ENCODE results near the gene TACR2. TPM values are rescaled to one million over a fixed set of nuclear protein-coding genes. Genes with fewer than 3 reads are reported as not detected.

TACR2 gene
- total RNA-seq, 2 experiments from 2014 or later, result not detected

GRCh38 chr10:69445041-69445440, 28.3 kb upstream of the TACR2 start:
- intact Hi-C loops (cut with micrococcal nuclease), result no loop called here
- Mint-ChIP-seq H3K9me3 (no peaks in the 10 kb centered on the region), H3K36me3 (ENCODE audit: low read depth) (no peaks in the 10 kb centered on the region), H3K27me3 (ENCODE audit: low read depth) (no peaks in the 10 kb centered on the region), H3K4me3 (no peak overlapping the region), H3K4me1 (ENCODE audit: low read depth) (peaks cover 3% of the 10 kb centered on the region), H3K27ac (no peak overlapping the region)
- CTCF ChIA-PET, result interaction anchor here (0.7 to 0.8 kb wide), 2 partner anchors 22 to 54 kb away, joined by 3 read pairs; no protein-coding TSS in a partner anchor
- DNase-seq, result no peak

GRCh38 chr10:69443354-69443753, 26.6 kb upstream of the TACR2 start:
- H3K27ac Mint-ChIP-seq, result no peak overlapping the region
- no peak for DNase-seq
- H3K36me3 Mint-ChIP-seq (ENCODE audit: low read depth), result no peaks in the 10 kb centered on the region
- intact Hi-C loops (cut with micrococcal nuclease), result no loop called here
- H3K4me3 Mint-ChIP-seq, result no peak overlapping the region
- peaks cover 2% of the 10 kb centered on the region for H3K27me3 Mint-ChIP-seq (ENCODE audit: low read depth)
- no peaks in the 10 kb centered on the region for H3K9me3 Mint-ChIP-seq
- H3K4me1 Mint-ChIP-seq (ENCODE audit: low read depth), result no peaks in the 10 kb centered on the region
- CTCF ChIA-PET, result no interaction called here

- Mint-ChIP-seq H3K4me3 (no peak overlapping the region), H3K4me1 (ENCODE audit: low read depth) (no peaks in the 10 kb centered on the region), H3K9me3 (no peaks in the 10 kb centered on the region), H3K27me3 (ENCODE audit: low read depth) (peaks cover 2% of the 10 kb centered on the region), H3K27ac (no peak overlapping the region), H3K36me3 (ENCODE audit: low read depth) (no peaks in the 10 kb centered on the region)
- CTCF ChIA-PET, result no interaction called here
- no peak for DNase-seq
- intact Hi-C loops (cut with micrococcal nuclease), result no loop called here
These were observed 23.2 kb upstream of the TACR2 start for GRCh38 chr10:69439813-69440506.

GRCh38 chr10:69439350-69439739, 22.6 kb upstream of the TACR2 start:
- H3K4me1 Mint-ChIP-seq (ENCODE audit: low read depth), result no peaks in the 10 kb centered on the region
- intact Hi-C loops (cut with micrococcal nuclease), result no loop called here
- H3K9me3 Mint-ChIP-seq, result no peaks in the 10 kb centered on the region
- no peak overlapping the region for H3K27ac Mint-ChIP-seq
- CTCF ChIA-PET, result no interaction called here
- DNase-seq, result no peak
- H3K36me3 Mint-ChIP-seq (ENCODE audit: low read depth), result no peaks in the 10 kb centered on the region
- peaks cover 2% of the 10 kb centered on the region for H3K27me3 Mint-ChIP-seq (ENCODE audit: low read depth)
- no peak overlapping the region for H3K4me3 Mint-ChIP-seq

GRCh38 chr10:69438536-69439349, 22.0 kb upstream of the TACR2 start:
- no peaks in the 10 kb centered on the region for H3K36me3 Mint-ChIP-seq (ENCODE audit: low read depth)
- CTCF ChIA-PET, result no interaction called here
- no peak overlapping the region for H3K27ac Mint-ChIP-seq
- no peak for DNase-seq
- no peak overlapping the region for H3K4me3 Mint-ChIP-seq
- intact Hi-C loops (cut with micrococcal nuclease), result no loop called here
- H3K4me1 Mint-ChIP-seq (ENCODE audit: low read depth), result no peaks in the 10 kb centered on the region
- no peaks in the 10 kb centered on the region for H3K9me3 Mint-ChIP-seq
- H3K27me3 Mint-ChIP-seq (ENCODE audit: low read depth), result peaks cover 2% of the 10 kb centered on the region

- Mint-ChIP-seq H3K27me3 (ENCODE audit: low read depth) (peaks cover 2% of the 10 kb centered on the region), H3K4me1 (ENCODE audit: low read depth) (no peaks in the 10 kb centered on the region), H3K36me3 (ENCODE audit: low read depth) (no peaks in the 10 kb centered on the region), H3K4me3 (no peak overlapping the region), H3K9me3 (no peaks in the 10 kb centered on the region), H3K27ac (no peak overlapping the region)
- CTCF ChIA-PET, result interaction anchor here (1.4 kb wide), 2 partner anchors 12 to 78 kb away, joined by 4 to 5 read pairs; no protein-coding TSS in a partner anchor
- intact Hi-C loops (cut with micrococcal nuclease), result no loop called here
- no peak for DNase-seq
These were observed 20.9 kb upstream of the TACR2 start for GRCh38 chr10:69437321-69438259.

GRCh38 chr10:69435966-69436520, 19.3 kb upstream of the TACR2 start:
- intact Hi-C loops (cut with micrococcal nuclease), result no loop called here
- H3K27me3 Mint-ChIP-seq (ENCODE audit: low read depth), result peaks cover 2% of the 10 kb centered on the region
- no peak for DNase-seq
- no peaks in the 10 kb centered on the region for H3K9me3 Mint-ChIP-seq
- no peak overlapping the region for H3K4me3 Mint-ChIP-seq
- no peak overlapping the region for H3K27ac Mint-ChIP-seq
- CTCF ChIA-PET, result interaction anchor here (1.4 kb wide), 2 partner anchors 14 to 80 kb away, joined by 4 to 5 read pairs; no protein-coding TSS in a partner anchor
- no peaks in the 10 kb centered on the region for H3K4me1 Mint-ChIP-seq (ENCODE audit: low read depth)
- no peaks in the 10 kb centered on the region for H3K36me3 Mint-ChIP-seq (ENCODE audit: low read depth)

GRCh38 chr10:69434926-69435325, 18.2 kb upstream of the TACR2 start:
- DNase-seq, result no peak
- no peaks in the 10 kb centered on the region for H3K9me3 Mint-ChIP-seq
- H3K4me1 Mint-ChIP-seq (ENCODE audit: low read depth), result no peaks in the 10 kb centered on the region
- no peak overlapping the region for H3K4me3 Mint-ChIP-seq
- CTCF ChIA-PET, result no interaction called here
- no peaks in the 10 kb centered on the region for H3K36me3 Mint-ChIP-seq (ENCODE audit: low read depth)
- no peak overlapping the region for H3K27ac Mint-ChIP-seq
- H3K27me3 Mint-ChIP-seq (ENCODE audit: low read depth), result peaks cover 2% of the 10 kb centered on the region
- intact Hi-C loops (cut with micrococcal nuclease), result no loop called here

- no peaks in the 10 kb centered on the region for H3K4me1 Mint-ChIP-seq (ENCODE audit: low read depth)
- intact Hi-C loops (cut with micrococcal nuclease), result no loop called here
- no peaks in the 10 kb centered on the region for H3K36me3 Mint-ChIP-seq (ENCODE audit: low read depth)
- H3K27ac Mint-ChIP-seq, result no peak overlapping the region
- peaks cover under 1% of the 10 kb centered on the region for H3K27me3 Mint-ChIP-seq (ENCODE audit: low read depth)
- DNase-seq, result no peak
- H3K9me3 Mint-ChIP-seq, result no peaks in the 10 kb centered on the region
- no peak overlapping the region for H3K4me3 Mint-ChIP-seq
- CTCF ChIA-PET, result interaction anchor here (1.2 to 1.9 kb wide), 3 partner anchors 16 to 203 kb away, joined by 3 to 6 read pairs (median 4); no protein-coding TSS in a partner anchor
These were observed 17.5 kb upstream of the TACR2 start for GRCh38 chr10:69434169-69434568.

GRCh38 chr10:69428165-69428564, 11.4 kb upstream of the TACR2 start:
- intact Hi-C loops (cut with micrococcal nuclease), result no loop called here
- CTCF ChIA-PET, result interaction anchor here (1.3 to 1.6 kb wide), 3 partner anchors 19 to 80 kb away, joined by 4 to 6 read pairs (median 4); no protein-coding TSS in a partner anchor
- Mint-ChIP-seq H3K27me3 (ENCODE audit: low read depth) (no peaks in the 10 kb centered on the region), H3K27ac (no peak overlapping the region), H3K4me3 (no peak overlapping the region), H3K9me3 (no peaks in the 10 kb centered on the region), H3K4me1 (ENCODE audit: low read depth) (peaks cover 37% of the 10 kb centered on the region), H3K36me3 (ENCODE audit: low read depth) (no peaks in the 10 kb centered on the region)
- DNase-seq, result no peak

GRCh38 chr10:69426376-69426727, 9.6 kb upstream of the TACR2 start:
- CTCF ChIA-PET, result interaction anchor here (0.7 to 2.4 kb wide), 3 partner anchors 11 to 113 kb away, joined by 3 to 8 read pairs (median 3); no protein-coding TSS in a partner anchor
- Mint-ChIP-seq H3K9me3 (no peaks in the 10 kb centered on the region), H3K4me3 (no peak overlapping the region), H3K4me1 (ENCODE audit: low read depth) (peaks cover 43% of the 10 kb centered on the region), H3K27me3 (ENCODE audit: low read depth) (no peaks in the 10 kb centered on the region), H3K27ac (no peak overlapping the region), H3K36me3 (ENCODE audit: low read depth) (no peaks in the 10 kb centered on the region)
- intact Hi-C loops (cut with micrococcal nuclease), result no loop called here
- no peak for DNase-seq
